Activated CD4-positive, alpha-beta T cell treated with anti-CD3 and anti-CD28 coated beads for 36 hours (primary cell): ENCODE data around the gene SSBP2. TPM values are rescaled to one million over a fixed set of nuclear protein-coding genes. Genes with fewer than 3 reads are reported as not detected.
"Not testable (repeated sequence)": the region's sequence is repeated elsewhere in the genome, so short reads cannot be mapped to it uniquely, and the experiment has no call there.

Source experiments
- ATAC-seq: fragments of 200-7000 bp; cut with Tn5 transposase; one replicate; pipeline ENCODE4 v1.10.0; 2021; ENCODE audit warnings: mild to moderate bottlenecking, moderate library complexity
- CTCF ChIA-PET: fragments of 350-600 bp; sonication (Branson Sonifier 250); formaldehyde crosslinking; loops from one replicate; lab custom pipeline; 2021; ENCODE audit warnings: antibody characterized with exemption; lab: Charles Lee
- POLR2A ChIA-PET: fragments of 350-600 bp; sonication (Branson Sonifier 250); formaldehyde crosslinking; loops from one replicate; lab custom pipeline; 2021; ENCODE audit warnings: antibody characterized with exemption, inconsistent platforms; lab: Charles Lee
- DNase-seq: peaks from one replicate; pipeline ENCODE4 v3.0.0-alpha.2; 2020
- H3K27ac Mint-ChIP-seq: one replicate; pipeline ENCODE4 v1.8.0; 2021; ENCODE audit warnings: mixed read lengths
- H3K27me3 Mint-ChIP-seq: one replicate; pipeline ENCODE4 v1.8.0; 2021; ENCODE audit warnings: mixed read lengths
- H3K36me3 Mint-ChIP-seq: one replicate; pipeline ENCODE4 v1.8.0; 2021; ENCODE audit warnings: low read depth, mixed read lengths
- H3K4me1 Mint-ChIP-seq: one replicate; pipeline ENCODE4 v1.8.0; 2021; ENCODE audit warnings: mixed read lengths
- H3K4me3 Mint-ChIP-seq: one replicate; pipeline ENCODE4 v1.8.0; 2021; ENCODE audit warnings: mild to moderate bottlenecking, moderate library complexity, mixed read lengths
- H3K9me3 Mint-ChIP-seq: one replicate; pipeline ENCODE4 v1.8.0; 2021; ENCODE audit warnings: low read depth, mixed read lengths
- intact Hi-C, 2 experiments: fragments of 100-400 bp; cut with DNase I in 1 of 2; cut with micrococcal nuclease in 1 of 2; formaldehyde crosslinking; loops; one replicate each; pipeline versions ENCODE4 v1.14.2 to v1.15.1; 2022 to 2024; cut with DNase I, micrococcal nuclease
- total RNA-seq, 2 experiments: library from RNA; stranded (reverse); gene quantifications; one replicate each; pipeline ENCODE4 v1.2.3, GENCODE V29; 2021

Gene SSBP2
- total RNA-seq, 2 experiments from 2014 or later = 16.9 to 21.4 TPM

DNA sequence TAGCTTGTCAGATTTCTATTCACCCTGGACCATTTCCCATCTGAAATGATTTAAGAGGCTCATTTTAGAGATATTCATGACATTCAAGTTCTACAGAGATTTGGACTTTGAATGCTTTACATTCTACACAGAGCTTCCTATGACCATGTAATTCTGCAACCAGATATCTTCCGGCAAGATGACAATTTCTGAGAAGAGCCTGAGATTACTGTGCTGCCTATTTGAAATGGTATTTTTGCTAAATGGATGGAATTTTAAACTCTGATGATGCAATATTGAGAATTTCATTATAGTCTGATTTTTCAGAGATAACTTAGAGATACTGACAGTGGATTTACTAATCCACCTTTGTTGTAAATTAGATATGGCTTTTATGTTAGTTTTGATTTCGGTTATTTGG lies 341.0 kb downstream of the SSBP2 start:
- H3K4me1 Mint-ChIP-seq = no peaks in the 10 kb centered on the region
- ChIA-PET POLR2A (no interaction called here), CTCF (interaction anchor here (1.6 kb wide), 1 partner anchor 19 kb away, joined by 3 read pairs; no protein-coding TSS in a partner anchor)
- intact Hi-C loops = no loop called here
- ATAC-seq = peak; percentile 42
- no peak overlapping the region for H3K4me3 Mint-ChIP-seq
- H3K27me3 Mint-ChIP-seq = no peaks in the 10 kb centered on the region
- no peak overlapping the region for H3K27ac Mint-ChIP-seq
- DNase-seq = no peak
- H3K9me3 Mint-ChIP-seq = no peaks in the 10 kb centered on the region
- peaks cover 2% of the 10 kb centered on the region for H3K36me3 Mint-ChIP-seq

DNA sequence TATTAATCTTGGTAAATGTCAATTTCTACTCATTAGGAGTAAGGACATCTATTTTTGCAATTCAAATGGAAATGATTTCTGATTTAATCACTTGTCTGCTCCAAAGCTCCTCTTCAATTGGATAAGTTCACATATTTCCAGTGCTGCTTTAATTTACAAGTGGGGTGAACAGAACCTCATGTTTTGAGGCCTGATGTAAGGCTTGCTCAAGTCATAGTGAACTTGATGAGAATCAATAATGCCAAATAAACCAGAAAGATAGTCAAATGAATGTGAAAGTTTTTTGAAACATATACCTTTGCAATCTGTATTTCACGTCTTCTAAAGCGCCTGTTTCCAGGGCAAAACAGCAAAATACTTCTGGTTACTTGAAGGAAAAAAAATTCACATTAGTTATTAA lies 341.5 kb downstream of the SSBP2 start:
- H3K9me3 Mint-ChIP-seq = no peaks in the 10 kb centered on the region
- intact Hi-C loops = no loop called here
- H3K36me3 Mint-ChIP-seq = peaks cover 2% of the 10 kb centered on the region
- no peaks in the 10 kb centered on the region for H3K4me1 Mint-ChIP-seq
- H3K27ac Mint-ChIP-seq = no peak overlapping the region
- no peak overlapping the region for H3K4me3 Mint-ChIP-seq
- H3K27me3 Mint-ChIP-seq = no peaks in the 10 kb centered on the region
- ChIA-PET POLR2A (no interaction called here), CTCF (interaction anchor here (1.6 kb wide), 1 partner anchor 20 kb away, joined by 3 read pairs; no protein-coding TSS in a partner anchor)
- ATAC-seq = no peak
- DNase-seq = no peak

DNA sequence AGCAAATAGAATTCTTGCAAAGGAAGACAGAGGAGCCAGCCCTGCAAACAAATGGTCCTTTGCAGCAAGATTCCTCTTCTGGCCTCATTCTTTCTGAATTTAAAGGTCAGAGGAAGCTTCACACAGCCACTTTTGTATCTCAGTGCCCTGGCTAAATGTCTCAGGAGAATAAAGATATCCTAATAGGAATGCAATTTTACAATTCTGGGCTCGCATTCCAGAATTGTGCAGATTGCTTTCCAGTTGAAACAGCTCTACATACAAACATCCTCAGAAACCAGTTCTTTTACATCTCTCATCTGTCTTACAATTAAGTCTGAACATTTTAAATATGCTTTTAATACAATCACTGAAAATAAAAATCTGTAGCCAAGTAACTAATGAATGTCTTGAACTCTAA lies 342.4 kb downstream of the SSBP2 start:
- intact Hi-C loops = no loop called here
- H3K9me3 Mint-ChIP-seq = no peaks in the 10 kb centered on the region
- no peak overlapping the region for H3K27ac Mint-ChIP-seq
- no peaks in the 10 kb centered on the region for H3K4me1 Mint-ChIP-seq
- CTCF ChIA-PET = no interaction called here
- DNase-seq (no peak), ATAC-seq (no peak)
- no peaks in the 10 kb centered on the region for H3K27me3 Mint-ChIP-seq
- POLR2A ChIA-PET = no interaction called here
- peaks cover 2% of the 10 kb centered on the region for H3K36me3 Mint-ChIP-seq
- no peak overlapping the region for H3K4me3 Mint-ChIP-seq

DNA sequence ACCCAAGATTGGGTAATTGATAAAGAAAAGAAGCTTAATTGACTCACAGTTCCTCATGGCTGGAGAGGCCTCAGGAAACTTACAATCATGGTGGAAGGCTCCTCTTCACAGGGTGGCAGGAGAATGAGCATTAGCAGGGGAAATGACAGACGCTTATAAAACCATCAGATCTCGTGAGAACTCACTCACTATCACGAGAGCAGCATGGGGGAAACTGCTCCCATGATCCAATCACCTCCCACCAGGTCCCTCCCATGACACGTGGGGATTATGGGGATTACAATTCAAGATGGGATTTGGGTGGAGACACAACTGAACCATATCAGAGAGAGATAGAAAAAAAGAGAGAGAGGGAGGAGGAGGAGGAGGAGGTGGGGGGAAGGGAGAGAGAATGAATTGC lies 343.1 kb downstream of the SSBP2 start:
- CTCF ChIA-PET, intact Hi-C loops, POLR2A ChIA-PET, H3K36me3 Mint-ChIP-seq, DNase-seq, H3K9me3 Mint-ChIP-seq, H3K4me3 Mint-ChIP-seq, H3K27me3 Mint-ChIP-seq, ATAC-seq, H3K27ac Mint-ChIP-seq, H3K4me1 Mint-ChIP-seq: not testable (repeated sequence)

DNA sequence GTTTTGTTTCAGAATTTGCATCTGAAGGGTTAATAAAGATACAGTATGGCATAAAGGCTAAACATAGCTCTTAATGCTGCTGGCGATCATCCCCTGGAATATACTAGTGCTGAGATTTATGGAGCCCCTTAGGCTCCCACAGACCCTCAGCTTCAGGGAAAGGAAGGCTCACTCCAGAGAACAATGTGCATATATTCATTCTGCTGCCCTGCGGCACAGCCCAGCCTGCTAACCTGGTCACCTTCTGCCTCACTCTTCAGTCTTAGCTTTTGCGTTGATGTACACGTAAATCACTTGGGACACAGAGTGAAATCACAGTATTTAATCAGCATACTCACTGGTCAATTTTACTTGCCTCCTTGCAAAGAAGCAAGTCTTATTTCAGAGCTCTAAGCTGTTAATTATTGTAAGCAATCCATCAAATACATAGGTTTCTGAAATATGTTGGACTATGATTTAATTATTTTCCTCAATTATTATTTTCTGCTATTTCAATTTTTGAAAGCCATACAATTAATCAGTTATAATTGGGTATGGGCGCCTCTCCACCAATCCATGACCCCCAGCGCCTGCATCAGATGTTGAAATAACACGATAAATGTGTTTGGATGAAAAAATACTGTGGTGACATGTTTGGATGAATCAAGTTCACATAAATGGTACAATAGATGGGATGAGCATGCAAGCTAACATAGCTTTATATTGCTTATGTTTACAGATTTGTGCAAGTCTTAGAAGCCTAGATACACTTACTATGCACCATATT lies 345.6 kb downstream of the SSBP2 start:
- no peaks in the 10 kb centered on the region for H3K9me3 Mint-ChIP-seq
- no peak overlapping the region for H3K27ac Mint-ChIP-seq
- POLR2A ChIA-PET = no interaction called here
- DNase-seq (no peak), ATAC-seq (no peak)
- H3K4me3 Mint-ChIP-seq = no peak overlapping the region
- intact Hi-C loops = no loop called here
- H3K4me1 Mint-ChIP-seq = no peaks in the 10 kb centered on the region
- H3K36me3 Mint-ChIP-seq = peaks cover 2% of the 10 kb centered on the region
- CTCF ChIA-PET = no interaction called here
- no peaks in the 10 kb centered on the region for H3K27me3 Mint-ChIP-seq

DNA sequence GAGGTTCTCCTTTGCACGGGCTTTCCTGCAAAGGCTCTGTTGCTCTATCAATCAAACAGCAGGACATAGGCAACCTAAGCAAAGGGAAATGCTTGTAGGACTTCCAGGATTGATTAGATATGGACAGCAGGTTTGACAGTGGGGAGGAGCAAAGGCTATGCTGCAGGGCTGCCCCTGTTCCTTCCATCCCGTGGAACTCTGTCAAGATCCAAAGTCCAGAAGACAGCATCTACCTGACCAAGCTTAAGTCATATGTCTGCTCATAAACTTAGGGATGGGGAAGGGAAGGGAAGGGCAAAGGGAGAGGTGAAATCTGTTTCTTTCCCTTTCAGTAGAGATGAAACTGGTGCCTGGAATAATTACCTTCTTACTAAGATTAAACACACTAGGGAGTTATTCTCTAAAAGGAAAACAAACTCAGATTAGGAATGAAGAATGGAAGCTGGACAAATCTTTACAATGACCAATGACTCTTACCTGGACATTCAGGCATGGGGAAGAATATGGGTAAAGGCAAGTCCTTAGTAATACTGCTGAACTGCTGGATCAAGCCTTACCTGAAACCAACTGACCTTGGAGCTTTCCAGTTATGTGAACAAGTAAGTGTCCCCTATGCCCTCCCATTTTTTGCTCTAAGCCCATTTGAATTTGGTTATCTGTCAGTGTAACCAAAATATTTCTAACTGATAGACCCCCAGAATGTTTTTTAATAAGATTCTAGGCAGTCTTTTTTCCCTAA lies 348.5 kb downstream of the SSBP2 start:
- no peaks in the 10 kb centered on the region for H3K9me3 Mint-ChIP-seq
- peaks cover 7% of the 10 kb centered on the region for H3K27me3 Mint-ChIP-seq
- no peak overlapping the region for H3K27ac Mint-ChIP-seq
- no peaks in the 10 kb centered on the region for H3K36me3 Mint-ChIP-seq
- POLR2A ChIA-PET = no interaction called here
- ATAC-seq (no peak), DNase-seq (no peak)
- H3K4me1 Mint-ChIP-seq = peaks cover 3% of the 10 kb centered on the region
- no peak overlapping the region for H3K4me3 Mint-ChIP-seq
- CTCF ChIA-PET = interaction anchor here (0.9 kb wide), 1 partner anchor 104 kb away, joined by 3 read pairs; no protein-coding TSS in a partner anchor
- intact Hi-C loops = no loop called here

DNA sequence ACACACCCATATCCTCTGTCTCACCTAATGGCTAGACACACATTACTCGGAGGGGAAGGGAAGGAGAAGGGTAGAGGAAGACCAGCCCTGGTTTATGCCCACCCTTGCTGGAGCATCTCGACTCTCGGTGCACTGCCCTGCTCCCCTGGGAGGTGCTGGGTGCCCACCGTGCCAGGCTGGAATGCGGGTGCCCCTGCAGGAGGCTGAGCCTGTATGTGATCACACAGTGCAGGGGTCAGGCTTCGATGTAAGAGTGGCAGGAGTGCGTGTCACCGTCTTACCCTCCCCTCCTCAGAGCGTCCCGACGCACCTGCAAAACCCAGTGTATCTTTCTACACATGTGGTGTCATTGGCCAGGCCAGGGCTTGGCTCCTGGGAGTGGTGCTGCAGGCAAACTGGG lies 349.6 kb downstream of the SSBP2 start:
- Mint-ChIP-seq H3K4me1 (peaks cover 3% of the 10 kb centered on the region), H3K4me3 (no peak overlapping the region), H3K27ac (no peak overlapping the region), H3K36me3 (no peaks in the 10 kb centered on the region), H3K9me3 (no peaks in the 10 kb centered on the region), H3K27me3 (peaks cover 14% of the 10 kb centered on the region)
- intact Hi-C loops = no loop called here
- DNase-seq (no peak), ATAC-seq (no peak)
- CTCF ChIA-PET = interaction anchor here (0.9 kb wide), 1 partner anchor 103 kb away, joined by 3 read pairs; no protein-coding TSS in a partner anchor
- POLR2A ChIA-PET = no interaction called here

DNA sequence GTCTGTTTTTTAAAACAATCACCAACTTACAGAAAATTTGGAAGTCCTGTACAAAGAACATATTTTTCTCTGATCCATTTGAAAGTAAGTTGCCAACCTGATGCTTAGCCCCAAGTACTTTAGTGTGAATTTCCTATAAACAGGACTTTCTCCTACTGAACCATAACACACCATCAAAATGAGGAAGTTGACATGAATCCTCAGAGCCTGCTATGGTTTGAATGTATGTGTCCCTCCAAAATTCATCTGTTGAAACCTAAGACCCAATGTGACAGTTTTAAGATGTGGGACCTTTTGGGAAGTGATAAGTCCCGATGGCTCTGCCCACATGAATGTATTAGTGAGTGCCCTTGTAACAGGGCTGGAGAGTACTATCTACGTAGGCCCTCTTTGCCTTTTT lies 350.5 kb downstream of the SSBP2 start:
- peaks cover 21% of the 10 kb centered on the region for H3K27me3 Mint-ChIP-seq

DNA sequence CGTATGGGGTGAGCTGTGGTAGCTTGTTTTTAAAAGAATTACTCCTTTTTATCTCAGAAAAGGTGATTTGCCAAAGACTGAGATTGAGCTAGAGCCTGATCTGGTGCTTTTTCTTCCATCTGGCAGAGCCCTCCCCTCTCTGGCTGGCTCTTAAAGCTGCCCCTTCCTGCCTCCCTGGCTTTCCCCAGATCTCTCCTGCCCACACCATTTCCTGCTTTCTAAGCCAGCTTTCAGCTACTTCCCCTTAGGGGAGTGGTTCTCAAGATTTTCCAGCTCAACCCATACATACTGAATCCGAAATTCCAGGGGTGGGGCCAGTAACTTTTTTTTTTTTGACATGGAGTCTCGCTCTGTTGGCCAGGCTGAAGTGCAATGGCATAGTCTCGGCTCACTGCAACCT lies 352.2 kb downstream of the SSBP2 start:
- H3K4me1 Mint-ChIP-seq = peaks cover 3% of the 10 kb centered on the region
- intact Hi-C loops = no loop called here
- H3K9me3 Mint-ChIP-seq = peaks cover 3% of the 10 kb centered on the region
- DNase-seq (no peak), ATAC-seq (no peak)
- no peak overlapping the region for H3K4me3 Mint-ChIP-seq
- no peak overlapping the region for H3K27ac Mint-ChIP-seq
- ChIA-PET POLR2A (interaction anchor here (0.6 kb wide), 1 partner anchor 352 kb away, joined by 3 read pairs; the partner anchor contains the start of gene SSBP2), CTCF (interaction anchor here (0.6 kb wide), 1 partner anchor 88 kb away, joined by 3 read pairs; no protein-coding TSS in a partner anchor)
- peaks cover 32% of the 10 kb centered on the region for H3K27me3 Mint-ChIP-seq
- H3K36me3 Mint-ChIP-seq = no peaks in the 10 kb centered on the region

More for the DNA sequence above, 350.5 kb downstream of the SSBP2 start:
- ATAC-seq = no peak
- Mint-ChIP-seq H3K27ac (no peak overlapping the region), H3K9me3 (peaks cover under 1% of the 10 kb centered on the region), H3K4me3 (no peak overlapping the region), H3K36me3 (no peaks in the 10 kb centered on the region), H3K4me1 (peaks cover 3% of the 10 kb centered on the region)
- POLR2A ChIA-PET = no interaction called here
- intact Hi-C loops = no loop called here
- CTCF ChIA-PET = no interaction called here
- DNase-seq = no peak

DNA sequence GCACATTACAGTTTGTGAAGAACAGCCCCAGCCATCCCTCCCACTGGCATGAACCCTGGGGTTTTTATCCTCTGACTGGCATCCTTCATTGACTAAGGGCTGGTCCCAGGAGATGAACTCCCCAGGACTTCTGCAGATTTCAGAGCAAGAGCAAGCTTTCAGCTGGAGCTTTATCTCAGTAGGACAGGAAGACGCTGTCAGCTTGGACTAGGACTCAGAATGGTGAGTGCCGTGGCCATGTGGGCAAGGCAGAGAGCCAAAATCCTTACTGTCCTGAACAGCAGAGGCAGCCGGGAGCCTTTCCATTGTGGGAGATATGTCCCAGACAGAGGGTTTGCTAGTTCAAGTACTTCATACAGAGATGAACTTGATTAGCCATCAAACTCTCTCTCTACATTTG lies 353.7 kb downstream of the SSBP2 start:
- H3K36me3 Mint-ChIP-seq = no peaks in the 10 kb centered on the region
- CTCF ChIA-PET = interaction anchor here (0.8 kb wide), 1 partner anchor 29 kb away, joined by 3 read pairs; no protein-coding TSS in a partner anchor
- H3K27ac Mint-ChIP-seq = no peak overlapping the region
- H3K4me1 Mint-ChIP-seq = peaks cover 3% of the 10 kb centered on the region
- H3K27me3 Mint-ChIP-seq = peaks cover 44% of the 10 kb centered on the region
- intact Hi-C loops = no loop called here
- H3K9me3 Mint-ChIP-seq = peaks cover 3% of the 10 kb centered on the region
- DNase-seq (no peak), ATAC-seq (no peak)
- POLR2A ChIA-PET = no interaction called here
- H3K4me3 Mint-ChIP-seq = no peak overlapping the region

DNA sequence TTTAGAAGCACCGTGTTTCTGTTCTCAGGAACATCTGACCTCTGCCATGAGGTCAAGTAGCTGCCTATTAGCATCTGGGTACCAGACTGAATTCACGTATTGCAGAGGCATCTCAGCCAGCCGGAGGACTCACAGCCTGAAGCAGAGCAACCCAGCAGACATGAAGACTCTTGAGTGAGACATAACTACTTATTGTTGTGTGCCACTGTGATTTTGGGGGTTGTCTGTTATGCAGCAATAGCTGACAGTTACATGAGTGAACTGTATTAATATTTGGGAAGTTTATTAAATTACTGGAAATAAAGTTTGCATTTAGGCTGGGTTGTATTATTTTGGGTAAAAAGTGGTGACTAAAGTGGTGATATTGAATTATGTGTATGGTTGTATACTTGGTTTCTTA lies 355.6 kb downstream of the SSBP2 start:
- DNase-seq = no peak
- Mint-ChIP-seq H3K36me3 (no peaks in the 10 kb centered on the region), H3K4me1 (peaks cover 3% of the 10 kb centered on the region), H3K9me3 (peaks cover 3% of the 10 kb centered on the region), H3K4me3 (no peak overlapping the region), H3K27ac (no peak overlapping the region), H3K27me3 (peaks cover 58% of the 10 kb centered on the region)
- intact Hi-C loops = no loop called here
- POLR2A ChIA-PET = no interaction called here
- CTCF ChIA-PET = no interaction called here
- no peak for ATAC-seq
